Coronary artery (tissue), 2 donors: ENCODE results near the gene C2CD2.
A peak's percentile ranks its signal among the peaks of the same experiment; 100 is the strongest.

ENCODE experiments used
- DNase-seq: peaks from one replicate; pipeline ENCODE4 v3.0.0-alpha.2; 2017; ENCODE audit warnings: low spot score
- H3K27ac ChIP-seq, 2 donors: fragments of 200-600 bp; sonication (generic); one replicate each; pipeline ENCODE4 v1.5.1; 2016 to 2019
- H3K4me3 ChIP-seq: fragments of 200-600 bp; sonication (generic); 2 replicates; pipeline ENCODE4 v1.5.1; 2016; ENCODE audit warnings: mild to moderate bottlenecking, moderate library complexity
- TF ChIP-seq, protein P1 (sequence below): fragments of 200-600 bp; sonication (generic); IDR thresholded peaks from one replicate; pipeline ENCODE4 v1.5.1; 2019; ENCODE audit warnings: antibody characterized with exemption

Gene C2CD2

DNA sequence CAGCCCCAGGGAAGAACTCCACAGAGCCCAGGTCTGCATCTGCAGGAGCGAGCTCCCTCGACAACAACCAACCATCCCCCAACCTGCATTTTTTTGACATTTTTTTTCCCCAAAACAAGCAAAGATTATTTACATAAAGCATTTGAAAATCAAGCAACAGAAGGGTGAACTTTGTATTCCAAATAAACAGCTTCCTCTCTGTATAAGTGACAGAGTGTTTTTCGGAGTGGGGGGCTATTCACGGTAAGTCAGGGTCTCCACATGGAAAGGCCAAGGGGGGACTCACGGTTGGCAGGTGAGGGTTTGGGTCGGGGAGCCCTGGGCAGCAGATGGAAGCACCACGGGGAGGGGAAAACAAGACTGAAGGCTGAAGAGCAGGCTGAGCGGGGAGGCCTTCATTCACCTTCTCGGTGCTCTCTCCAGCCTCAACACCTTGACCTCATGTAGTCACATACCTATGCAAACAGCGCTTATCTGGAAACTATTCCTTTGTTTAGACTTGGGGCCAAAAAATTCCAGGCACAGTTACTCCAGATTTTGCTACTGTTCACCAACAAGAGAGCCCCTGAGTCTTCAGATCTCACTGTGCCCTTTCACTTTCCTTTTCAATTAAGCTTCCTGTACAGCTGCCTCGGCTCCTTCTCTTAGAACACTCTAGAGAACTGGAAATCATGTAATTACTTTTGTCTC is 27.6 kb downstream of the C2CD2 start:
- peak overlapping the region; percentile 71 for H3K4me3 ChIP-seq
- H3K27ac ChIP-seq: peak overlapping the region; percentile 90
- DNase-seq: no peak
- TF ChIP-seq, protein P1, sequence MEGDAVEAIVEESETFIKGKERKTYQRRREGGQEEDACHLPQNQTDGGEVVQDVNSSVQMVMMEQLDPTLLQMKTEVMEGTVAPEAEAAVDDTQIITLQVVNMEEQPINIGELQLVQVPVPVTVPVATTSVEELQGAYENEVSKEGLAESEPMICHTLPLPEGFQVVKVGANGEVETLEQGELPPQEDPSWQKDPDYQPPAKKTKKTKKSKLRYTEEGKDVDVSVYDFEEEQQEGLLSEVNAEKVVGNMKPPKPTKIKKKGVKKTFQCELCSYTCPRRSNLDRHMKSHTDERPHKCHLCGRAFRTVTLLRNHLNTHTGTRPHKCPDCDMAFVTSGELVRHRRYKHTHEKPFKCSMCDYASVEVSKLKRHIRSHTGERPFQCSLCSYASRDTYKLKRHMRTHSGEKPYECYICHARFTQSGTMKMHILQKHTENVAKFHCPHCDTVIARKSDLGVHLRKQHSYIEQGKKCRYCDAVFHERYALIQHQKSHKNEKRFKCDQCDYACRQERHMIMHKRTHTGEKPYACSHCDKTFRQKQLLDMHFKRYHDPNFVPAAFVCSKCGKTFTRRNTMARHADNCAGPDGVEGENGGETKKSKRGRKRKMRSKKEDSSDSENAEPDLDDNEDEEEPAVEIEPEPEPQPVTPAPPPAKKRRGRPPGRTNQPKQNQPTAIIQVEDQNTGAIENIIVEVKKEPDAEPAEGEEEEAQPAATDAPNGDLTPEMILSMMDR: no peak

DNA sequence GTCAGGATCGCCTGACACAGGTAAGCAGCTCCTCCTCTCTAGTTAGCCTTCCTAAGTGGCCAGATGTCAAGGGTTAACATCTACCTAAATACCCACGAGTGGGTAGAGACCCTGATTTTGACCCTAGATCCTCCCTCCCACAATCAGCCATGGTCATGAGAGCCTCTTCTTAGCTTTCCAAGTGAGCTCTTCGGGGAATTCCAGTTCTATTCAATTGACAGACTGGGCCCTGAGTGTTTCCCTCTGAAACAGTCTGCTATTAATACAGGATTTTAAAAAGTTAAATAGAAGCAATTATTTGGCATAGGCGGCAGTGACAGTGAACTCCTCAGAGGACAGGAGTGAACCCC is 28.1 kb downstream of the C2CD2 start:
- DNase-seq: no peak
- H3K27ac ChIP-seq: peak overlapping the region; percentile 90
- TF ChIP-seq, protein P1: no peak
- peak overlapping the region; percentile 71 for H3K4me3 ChIP-seq

DNA sequence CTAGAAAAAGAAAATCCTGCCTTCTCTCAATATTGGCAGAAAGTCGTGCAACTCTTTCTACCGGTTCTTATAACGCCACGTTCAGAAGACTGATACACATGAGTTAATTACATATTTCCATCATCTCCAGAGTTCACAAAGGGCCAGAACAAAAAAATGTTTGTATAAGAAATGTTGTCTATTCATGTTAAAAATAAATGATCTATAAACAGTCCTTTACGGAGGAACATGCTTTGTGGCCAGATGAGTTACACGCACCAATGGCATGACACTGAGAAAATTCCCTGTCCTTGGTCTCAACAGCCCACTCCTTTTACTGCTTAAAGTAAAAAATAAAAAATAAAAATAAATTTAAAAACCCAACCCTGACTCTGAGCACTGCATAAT is 29.5 kb downstream of the C2CD2 start:
- peak overlapping the region; percentile 49 for H3K4me3 ChIP-seq
- H3K27ac ChIP-seq: peak overlapping the region; percentile 90

DNA sequence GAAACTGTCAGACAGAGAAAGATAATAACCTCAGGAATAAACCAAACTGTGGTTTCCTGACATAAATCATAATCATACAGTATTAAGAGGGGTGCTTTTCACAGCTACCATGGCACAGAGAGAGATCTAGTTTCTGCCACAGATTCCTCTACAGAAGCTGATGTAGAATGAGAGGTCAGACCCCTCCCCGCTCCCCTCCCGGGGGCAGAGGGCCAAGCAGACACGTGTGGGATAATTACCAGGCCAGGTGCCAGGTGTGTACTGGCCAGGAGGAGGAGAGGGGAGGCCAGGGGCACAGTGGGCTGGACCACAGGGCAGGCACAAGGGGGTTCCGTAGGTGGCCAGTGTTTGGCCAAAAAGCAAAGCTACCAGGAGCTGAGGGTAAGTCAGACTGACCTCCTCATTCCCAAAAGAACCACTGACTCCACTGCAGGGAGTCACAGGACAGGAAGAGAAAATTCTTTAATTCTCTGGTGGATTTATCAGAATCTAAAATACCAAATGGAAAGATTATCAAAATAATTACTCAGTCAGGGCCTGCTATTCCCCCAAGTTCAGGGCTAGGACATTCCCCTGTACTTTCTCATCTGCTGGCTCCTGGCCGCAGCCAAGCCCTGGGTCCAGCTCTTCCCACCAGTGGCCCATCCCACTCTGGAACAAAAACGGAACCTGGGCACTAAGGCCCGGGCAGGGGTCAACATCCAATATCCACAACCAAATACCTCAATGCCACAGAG is 30.0 kb downstream of the C2CD2 start:
- H3K4me3 ChIP-seq: peak overlapping the region; percentile 49
- TF ChIP-seq, protein P1: no peak
- peak; percentile 82 for DNase-seq
- peak overlapping the region; percentile 90 for H3K27ac ChIP-seq

More for the DNA sequence above, 29.5 kb downstream of the C2CD2 start:
- TF ChIP-seq, protein P1: no peak
- DNase-seq: no peak

- DNase-seq: no peak
- Histone ChIP-seq H3K27ac (peak overlapping the region; percentile 90), H3K4me3 (peak overlapping the region; percentile 49)
- TF ChIP-seq, protein P1: no peak
Measured at GRCh38 chr21:41923186-41923585, 30.6 kb downstream of the C2CD2 start.

- Histone ChIP-seq H3K27ac (no peak overlapping the region), H3K4me3 (no peak overlapping the region)
- TF ChIP-seq, protein P1: no peak
- no peak for DNase-seq
Measured at GRCh38 chr21:41921021-41921420, 32.8 kb downstream of the C2CD2 start.

- TF ChIP-seq, protein P1: no peak
- Histone ChIP-seq H3K27ac (no peak overlapping the region), H3K4me3 (no peak overlapping the region)
- DNase-seq: no peak
Measured at GRCh38 chr21:41920476-41920875, 33.3 kb downstream of the C2CD2 start.
